NCI-H2081 treated with DMSO at 0.1 percent for 48 hours (cell line): ENCODE results near the gene USP31.
A peak's percentile ranks its signal among the peaks of the same experiment; 100 is the strongest.

Experiments
- DNase-seq: peaks from one replicate; lab custom pipeline; 2025; lab: John Stamatoyannopoulos, UW

USP31 gene, protein sequence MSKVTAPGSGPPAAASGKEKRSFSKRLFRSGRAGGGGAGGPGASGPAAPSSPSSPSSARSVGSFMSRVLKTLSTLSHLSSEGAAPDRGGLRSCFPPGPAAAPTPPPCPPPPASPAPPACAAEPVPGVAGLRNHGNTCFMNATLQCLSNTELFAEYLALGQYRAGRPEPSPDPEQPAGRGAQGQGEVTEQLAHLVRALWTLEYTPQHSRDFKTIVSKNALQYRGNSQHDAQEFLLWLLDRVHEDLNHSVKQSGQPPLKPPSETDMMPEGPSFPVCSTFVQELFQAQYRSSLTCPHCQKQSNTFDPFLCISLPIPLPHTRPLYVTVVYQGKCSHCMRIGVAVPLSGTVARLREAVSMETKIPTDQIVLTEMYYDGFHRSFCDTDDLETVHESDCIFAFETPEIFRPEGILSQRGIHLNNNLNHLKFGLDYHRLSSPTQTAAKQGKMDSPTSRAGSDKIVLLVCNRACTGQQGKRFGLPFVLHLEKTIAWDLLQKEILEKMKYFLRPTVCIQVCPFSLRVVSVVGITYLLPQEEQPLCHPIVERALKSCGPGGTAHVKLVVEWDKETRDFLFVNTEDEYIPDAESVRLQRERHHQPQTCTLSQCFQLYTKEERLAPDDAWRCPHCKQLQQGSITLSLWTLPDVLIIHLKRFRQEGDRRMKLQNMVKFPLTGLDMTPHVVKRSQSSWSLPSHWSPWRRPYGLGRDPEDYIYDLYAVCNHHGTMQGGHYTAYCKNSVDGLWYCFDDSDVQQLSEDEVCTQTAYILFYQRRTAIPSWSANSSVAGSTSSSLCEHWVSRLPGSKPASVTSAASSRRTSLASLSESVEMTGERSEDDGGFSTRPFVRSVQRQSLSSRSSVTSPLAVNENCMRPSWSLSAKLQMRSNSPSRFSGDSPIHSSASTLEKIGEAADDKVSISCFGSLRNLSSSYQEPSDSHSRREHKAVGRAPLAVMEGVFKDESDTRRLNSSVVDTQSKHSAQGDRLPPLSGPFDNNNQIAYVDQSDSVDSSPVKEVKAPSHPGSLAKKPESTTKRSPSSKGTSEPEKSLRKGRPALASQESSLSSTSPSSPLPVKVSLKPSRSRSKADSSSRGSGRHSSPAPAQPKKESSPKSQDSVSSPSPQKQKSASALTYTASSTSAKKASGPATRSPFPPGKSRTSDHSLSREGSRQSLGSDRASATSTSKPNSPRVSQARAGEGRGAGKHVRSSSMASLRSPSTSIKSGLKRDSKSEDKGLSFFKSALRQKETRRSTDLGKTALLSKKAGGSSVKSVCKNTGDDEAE (N-terminal part only)

DNA sequence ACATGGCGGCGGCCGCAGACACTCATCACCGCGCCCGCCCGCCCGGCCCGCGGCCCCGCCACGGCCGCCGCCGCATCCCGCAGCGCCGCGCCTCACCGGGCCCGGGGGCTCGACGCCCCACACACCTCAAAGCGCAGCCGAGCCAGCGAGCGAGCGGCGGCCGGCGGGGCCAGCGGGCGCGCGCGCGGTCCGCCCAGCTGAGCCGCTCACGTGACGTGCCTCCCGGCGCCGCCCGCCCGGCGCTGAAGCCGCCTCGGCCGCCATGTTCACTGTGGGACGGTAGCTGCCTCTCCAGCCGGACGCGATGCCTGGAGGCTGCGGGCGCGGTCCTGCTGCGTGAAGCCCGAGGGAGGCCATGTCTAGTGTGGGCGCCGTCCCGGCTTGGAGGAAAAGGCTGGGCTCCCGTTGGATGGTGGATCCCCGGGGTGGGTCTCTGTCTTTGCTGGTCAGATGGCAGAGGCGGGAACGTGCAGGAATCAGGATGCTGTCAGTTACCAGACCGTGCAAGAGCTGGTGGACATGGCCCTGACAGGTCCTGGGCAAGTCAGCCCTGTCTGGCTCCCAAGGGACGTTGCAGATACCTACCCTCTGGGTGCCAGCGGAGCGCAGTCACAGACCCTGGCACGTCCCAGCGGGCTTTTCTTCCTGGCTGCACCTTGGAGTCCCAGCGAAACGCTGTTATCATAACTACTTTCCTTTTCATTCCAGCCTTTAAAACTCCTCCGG lies at the start of gene USP31:
Gene USP31, minus strand, starts transcription at position 186 of the 726 bp plus-strand sequence. Its CDS starts 182 bp downstream, at position 4.
- peak; percentile 81 for DNase-seq

DNA sequence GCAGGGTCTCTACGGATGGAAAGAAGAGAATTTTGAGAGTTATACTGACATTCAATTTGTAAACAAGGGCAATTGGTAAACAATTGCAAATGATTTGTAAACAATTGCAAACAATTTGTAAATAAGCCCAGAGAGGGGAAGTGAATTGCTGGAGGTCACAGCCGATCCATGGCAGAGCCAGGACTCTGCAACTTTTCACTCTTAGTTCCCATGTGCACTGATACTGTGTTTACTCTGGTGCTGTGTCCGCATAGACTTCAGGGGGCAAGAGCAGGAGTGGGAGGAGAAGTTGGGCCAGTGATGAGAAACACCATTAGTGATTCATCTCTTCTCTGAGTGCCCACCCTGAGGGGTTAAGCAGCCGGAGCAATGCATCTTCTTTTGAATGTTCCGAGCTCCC lies 47.3 kb upstream of the USP31 start:
- DNase-seq = no peak

DNA sequence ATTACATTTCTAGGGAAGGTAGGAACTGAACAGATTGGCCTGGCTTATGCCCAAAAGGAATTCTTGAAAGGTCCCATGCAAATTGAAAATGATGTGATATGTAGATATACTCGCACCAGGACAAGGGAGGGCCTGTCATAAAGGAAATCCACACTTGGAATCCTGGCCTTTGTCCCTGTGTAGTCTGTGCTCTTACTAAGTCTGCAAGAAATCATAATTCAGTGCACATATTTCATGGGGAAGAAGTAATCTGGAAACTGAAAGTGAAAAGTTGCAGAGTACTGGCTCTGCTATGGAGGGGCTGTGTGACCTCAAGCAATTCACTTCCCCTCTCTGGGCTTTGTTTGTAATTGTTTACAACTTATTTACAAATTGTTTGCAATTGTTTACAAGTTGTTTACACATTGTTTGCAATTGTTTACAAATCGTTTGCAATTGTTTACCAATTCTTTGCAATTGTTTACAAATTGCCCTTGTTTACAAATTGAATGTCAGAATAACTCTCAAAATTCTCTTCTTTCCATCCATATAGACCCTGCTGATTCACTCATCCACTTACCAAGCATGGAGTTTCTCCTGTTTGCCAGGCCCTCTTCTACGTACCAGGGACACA lies 46.2 kb upstream of the USP31 start:
- DNase-seq = no peak

DNA sequence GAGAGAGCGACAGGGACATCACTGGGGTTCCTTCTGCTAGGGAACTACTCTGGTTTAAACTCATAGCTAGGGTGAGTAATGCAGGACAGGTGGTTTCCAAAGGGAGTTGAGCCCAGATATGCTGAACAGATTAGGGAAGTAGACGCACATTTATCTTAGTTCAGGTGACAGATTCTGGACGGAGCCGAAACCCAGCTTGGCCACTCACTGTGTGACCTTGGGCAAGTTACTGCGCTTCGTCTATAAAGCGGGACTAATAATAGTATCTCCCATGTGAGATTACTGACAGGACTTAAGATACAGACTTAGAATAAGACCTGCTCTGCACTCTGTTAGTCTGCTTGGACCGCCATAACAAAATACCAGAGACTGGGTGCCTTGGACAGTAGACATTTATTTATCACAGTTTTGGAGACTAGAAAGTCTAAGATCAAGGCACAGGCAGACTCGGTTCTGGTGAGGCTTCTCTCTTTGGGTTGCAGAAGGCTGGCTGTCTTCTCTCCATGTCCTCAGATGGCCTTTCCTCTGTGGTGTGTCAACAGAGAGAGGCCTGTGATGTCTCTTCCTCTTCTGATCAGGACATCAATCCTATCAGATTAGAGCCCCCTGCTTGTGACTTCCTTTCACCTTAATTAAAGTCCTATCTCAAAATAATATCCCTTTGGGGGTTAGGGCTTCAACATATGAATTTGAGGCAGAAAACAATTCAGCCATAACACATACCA lies 45.4 kb upstream of the USP31 start:
- no peak for DNase-seq

DNA sequence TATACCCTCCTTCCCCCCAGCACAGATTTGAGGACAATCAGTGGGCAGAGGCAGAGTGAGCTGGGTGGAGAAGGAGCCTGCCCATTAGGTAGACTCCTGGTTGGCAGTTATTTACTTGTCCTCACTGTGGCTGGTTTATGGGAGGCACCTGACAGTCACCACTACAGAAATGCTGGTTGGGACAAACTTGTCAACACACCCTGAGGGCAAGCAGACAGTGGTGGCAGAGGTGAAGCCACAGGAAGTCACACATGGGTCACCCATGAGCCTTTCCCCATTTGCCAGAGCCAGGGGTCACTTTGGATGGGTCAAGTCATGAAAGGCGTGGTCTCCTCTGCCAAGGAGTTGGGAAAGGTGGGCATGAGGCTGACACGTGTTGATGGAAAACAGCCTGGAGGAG lies 39.7 kb upstream of the USP31 start:
- DNase-seq = no peak

DNA sequence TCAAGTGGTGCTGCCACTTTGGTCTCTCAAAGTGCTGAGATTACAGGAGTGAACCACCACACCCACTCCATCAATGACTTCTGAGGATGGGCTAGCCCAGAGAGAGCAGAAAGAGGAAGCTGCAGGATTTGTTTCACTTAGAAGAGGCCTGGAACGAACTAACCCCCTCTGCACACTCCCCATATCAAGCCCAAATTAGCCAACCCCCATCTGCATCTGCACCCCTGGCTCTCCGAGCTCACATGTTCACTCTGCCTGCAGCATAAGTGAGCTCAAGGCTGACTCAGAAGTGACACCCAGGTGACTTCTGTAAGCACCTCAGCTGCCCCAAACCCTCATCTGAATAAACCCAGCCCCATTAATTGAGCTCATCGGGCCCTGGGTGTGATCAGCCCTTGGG lies 38.1 kb upstream of the USP31 start:
- no peak for DNase-seq

DNA sequence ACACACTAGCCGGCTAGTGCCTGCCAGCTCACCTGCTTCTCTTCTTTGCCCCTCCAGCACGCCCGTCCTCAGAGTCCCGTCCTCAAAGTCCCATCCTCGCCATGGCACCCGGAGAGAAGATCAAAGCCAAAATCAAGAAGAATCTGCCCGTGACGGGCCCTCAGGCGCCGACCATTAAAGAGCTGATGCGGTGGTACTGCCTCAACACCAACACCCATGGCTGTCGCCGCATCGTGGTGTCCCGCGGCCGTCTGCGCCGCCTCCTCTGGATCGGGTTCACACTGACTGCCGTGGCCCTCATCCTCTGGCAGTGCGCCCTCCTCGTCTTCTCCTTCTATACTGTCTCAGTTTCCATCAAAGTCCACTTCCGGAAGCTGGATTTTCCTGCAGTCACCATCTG lies 36.9 kb upstream of the USP31 start:
- no peak for DNase-seq

DNA sequence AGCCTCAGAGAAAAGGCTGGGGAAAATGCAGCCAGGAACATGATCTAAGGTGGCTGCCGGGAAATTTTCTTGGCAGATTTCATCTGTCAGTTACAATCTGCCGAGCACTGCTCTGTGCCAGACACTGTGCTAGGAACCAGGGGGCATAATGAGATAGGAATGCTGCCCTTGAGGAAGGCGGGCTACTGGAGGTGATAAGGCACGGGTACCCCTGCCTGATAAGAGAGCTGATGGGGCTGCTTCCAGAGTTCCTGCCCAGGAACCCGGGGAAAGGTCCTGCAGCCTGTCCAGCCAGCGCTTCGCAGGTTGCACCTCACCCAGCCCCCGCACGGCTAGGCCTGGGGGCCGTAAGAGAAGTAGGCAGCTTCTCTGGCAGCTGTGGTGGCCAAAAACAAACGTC lies 36.4 kb upstream of the USP31 start:
- DNase-seq = no peak

DNA sequence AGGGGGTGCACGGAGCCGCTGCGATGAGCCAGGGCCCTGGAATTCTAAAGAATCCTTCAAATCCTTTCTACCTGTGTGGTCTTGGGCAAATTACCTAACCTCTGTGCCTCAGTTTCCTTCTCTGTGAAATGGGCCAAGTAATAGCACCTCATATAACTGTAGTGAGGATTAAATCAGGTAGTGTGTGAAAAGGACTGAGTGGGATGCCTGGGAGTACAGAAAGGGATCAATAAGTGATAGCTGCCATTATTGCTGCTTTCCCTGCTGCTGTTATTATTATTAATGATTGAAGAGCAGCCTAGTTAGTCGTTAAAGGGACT lies 34.3 kb upstream of the USP31 start:
- no peak for DNase-seq

DNA sequence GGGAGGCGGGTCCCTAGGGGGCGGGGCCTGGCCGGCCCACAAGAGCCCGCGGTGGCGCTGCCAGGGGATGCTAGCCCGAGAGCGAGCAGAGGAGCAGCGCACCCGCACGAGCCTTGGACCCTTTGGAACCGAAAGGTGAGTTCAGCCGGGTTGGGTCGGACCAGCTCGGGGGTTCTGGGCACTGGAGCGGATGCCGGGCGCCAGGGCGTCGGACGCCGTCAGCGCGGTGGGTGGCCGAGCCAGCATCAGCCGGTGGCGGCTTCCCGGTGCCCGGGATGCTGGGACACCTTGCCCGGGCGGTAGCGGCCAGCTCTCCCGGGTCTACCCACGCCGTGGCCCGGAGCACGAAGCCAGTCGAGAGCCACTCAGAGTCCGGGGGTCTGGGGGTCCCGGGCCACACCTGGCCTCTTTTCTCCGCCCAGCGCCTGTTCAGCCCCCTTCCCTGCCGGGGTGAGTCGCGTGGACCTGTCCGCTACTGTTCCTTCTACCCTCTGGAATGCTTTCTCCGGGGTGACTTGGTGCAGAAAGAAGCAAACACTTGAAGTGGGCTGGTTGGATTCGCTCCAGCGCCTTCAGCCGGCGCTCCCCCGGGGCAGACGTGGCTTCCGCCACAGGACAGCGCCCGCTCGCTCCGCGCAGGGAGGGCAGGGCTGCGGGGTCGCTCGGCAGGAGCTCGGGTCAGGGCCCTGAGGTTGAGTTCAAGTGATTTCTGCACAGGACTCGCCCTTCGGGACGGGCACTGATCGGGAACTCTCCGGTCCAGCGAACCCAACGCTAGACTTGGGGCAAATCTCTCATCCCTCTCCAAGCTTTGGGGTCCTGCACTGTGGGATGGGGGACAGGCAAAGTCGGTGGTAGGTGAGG lies 33.7 kb upstream of the USP31 start, which contains the start of gene SCNN1G:
Gene SCNN1G, plus strand, starts transcription at position 67 of the 864 bp plus-strand sequence. CDS start 3,527 bp downstream, outside the sequence.
- DNase-seq = no peak

DNA sequence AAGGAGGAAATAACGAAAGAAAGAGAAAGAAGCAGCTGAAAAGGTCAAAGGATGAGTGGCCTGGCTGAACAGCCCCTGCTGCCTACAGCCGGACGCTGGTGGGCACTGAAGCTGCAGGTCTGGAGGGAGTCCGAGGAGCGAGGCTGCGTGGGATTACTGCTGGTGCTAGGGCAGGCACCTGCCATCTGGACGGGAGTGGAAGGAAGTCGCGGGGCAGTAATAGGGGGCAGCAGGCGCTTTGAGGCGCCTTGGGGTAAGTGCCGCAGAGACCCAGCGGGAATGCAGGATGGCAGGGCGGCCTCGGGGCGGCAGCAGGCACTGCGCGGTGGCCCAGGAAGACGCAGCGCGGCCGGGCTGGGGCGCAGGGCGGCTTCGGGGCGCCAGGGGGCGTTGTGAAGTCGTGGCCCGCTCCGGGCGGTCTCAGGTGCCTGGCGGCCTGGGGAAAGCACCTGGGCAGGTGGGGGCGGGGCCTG lies 33.0 kb upstream of the USP31 start:
- DNase-seq = peak; percentile 25

DNA sequence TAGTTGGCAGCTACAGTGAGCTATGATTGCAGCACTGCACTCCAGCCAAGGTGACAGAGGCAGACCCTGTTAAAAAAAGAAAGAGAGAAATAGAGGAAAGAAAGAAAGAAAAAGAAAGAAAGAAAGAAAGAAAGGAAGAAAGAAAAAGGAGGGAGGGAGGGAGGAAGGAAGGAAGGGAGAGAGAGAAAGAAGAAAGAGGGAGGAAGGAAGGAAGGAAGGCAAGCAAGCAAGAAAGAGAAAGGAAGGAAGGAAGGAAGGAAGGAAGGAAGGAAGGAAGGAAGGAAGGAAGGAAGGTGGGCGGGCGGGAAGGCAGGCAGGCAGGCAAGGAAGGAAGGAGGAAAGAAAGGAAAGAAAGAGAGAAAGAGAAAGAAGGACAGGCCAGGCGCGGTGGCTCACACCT lies 32.3 kb upstream of the USP31 start:
- DNase-seq = no peak

DNA sequence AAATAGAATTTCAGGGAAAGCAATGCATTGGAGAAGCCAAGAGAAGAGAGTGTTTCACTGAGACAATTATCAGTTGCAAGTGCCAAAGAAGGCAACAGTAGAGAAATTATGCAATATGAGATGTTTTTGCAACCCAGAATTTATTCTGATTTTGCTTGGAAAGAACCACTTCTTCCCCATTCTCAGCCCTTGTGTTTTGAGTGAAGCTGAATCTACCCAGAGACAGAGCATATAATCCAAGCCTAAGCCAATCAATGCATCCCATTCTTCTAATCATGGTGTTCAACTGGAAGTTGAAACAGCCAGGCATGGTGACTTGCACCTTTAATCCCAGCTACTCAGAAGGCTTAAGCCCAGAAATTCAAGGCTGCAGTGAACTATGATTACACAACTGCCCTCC lies 26.4 kb upstream of the USP31 start:
- DNase-seq = no peak

DNA sequence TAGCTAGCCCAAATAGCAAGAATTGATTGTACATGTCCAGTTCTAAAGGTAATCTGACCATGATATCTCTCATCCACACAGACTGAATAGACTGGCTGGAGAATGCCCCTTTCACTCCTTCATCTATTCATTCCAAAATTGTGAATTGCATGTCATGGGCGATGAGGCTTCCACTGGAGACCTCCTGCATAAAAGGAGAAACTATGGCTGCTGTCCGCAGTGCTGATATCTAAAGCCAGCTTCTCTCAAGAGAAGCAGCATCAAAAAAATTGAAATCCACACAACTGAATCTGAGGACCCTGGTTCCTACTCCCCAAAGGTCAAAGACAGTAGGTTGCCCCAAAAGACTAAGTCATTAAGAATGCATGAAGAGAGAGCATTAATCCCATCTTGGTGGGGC lies 25.4 kb upstream of the USP31 start:
- DNase-seq = no peak

DNA sequence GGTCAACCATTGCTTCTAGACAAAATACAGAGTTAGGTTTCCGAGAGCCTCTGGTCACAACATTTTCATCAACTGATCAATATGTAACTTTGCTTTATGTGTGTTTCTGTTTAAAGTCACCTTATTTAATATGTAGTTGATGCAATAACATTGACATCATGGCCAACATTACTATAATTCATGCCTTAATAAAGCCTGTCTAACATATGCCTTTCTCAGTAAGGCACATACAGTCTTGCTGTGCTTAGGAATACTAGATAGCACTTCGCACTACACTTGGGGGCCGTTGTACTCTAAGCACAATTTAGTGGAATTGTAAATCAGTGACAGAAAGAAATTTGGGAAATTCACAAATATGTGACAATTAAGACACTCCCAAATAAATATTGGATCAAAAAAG lies 23.7 kb upstream of the USP31 start:
- DNase-seq = no peak

DNA sequence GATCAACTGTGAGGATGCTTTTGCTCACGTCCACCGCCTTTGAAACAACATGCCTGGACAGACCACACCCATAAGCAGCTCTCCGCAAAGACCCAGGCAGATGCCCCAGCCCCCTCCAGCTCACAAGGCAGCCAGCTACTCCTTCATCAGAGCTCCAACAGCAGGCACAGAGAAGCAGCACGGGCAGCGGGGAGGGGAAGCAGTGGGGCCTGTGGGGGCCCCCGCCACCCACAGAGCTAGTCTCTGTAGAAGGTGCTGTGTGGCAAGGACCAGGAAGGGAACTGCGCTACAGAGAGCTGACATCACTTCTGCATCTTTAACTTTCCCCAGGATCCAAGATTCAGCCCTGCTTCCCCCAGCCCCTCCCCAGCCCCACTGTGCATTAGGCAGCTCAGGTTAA lies 23.3 kb upstream of the USP31 start:
- no peak for DNase-seq

DNA sequence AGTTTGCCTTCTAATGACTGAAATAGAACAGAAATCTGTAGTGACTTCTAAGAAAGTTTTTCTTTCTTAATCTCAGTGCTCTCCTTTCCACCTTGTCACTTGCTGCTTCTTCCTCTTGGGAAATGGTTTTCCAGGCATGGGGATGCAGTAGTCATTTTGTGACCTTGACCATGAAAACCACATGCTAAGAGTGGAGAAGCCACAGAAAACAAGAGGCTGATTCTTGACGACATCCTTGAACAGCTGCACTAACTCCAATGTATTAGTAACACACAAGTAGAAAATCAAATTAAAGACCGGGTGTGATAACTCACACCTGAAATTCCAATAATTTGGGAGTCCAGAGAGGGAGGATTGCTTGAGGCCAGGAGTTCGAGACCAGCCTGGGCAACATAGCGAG lies 15.5 kb upstream of the USP31 start:
- DNase-seq = no peak

DNA sequence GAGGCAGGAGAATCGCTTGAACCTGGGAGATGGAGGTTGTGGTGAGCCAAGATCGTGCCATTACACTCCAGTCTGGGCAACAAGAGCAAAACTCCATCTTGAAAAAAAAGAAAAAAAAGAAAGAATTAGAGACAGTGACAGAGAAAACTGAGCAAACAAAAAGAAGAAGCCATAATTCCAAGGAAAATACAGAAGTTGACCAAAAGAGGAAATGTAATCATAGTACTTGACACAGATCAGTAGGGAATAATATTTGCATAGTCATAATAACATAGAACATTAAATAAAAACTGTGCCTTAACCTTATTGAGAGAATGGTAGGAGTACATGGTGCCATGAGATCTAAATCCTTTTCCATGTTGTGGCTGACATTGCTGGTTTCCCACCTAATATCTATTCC lies 14.7 kb upstream of the USP31 start:
- no peak for DNase-seq

DNA sequence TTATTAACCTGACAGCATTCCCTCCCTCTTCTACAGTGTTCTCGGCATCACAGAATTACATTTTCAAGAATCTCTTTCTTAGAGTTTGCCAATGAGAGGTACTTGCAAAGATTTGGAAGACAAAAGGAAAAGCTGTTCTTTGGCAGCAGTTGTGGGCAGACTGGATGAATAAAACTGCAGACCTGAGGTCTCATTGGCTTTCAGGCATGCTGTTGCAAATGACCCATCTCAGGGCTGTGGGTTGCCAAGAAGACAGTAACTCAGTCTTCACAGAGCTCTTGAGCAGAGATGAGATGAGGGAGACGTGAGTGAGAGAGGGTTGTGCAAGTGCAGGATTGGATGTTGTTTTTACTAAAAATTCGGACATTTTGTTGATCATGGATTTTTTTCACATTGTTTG lies 11.3 kb upstream of the USP31 start:
- no peak for DNase-seq

DNA sequence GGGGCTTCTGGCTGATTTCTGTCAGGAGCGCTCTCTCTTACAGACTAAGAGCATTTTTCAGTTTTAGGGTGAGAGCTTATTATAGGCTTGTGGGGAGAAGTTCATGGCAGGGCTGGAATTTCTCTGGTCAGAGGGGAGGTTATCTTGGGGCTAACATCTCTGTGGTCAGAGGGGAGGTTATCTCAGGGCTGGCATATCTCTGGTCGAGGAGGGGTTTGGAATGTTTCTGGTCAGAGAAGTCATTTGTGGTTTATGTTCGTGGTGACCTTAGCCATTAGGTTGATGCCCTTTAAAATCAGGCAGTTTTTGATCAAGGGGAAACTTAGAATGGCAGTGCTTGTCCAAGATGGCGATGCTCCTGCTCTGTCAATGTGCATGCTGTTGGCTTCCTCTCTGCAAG lies 10.8 kb upstream of the USP31 start:
- no peak for DNase-seq
